ENCODE data around the gene RFFL. TPM values are rescaled to one million over a fixed set of nuclear protein-coding genes. Genes with fewer than 3 reads are reported as not detected.

The RFFL gene
- total and polyA plus RNA-seq, 9 of the 15 experiments (the other 6 are each of a cell fraction or from before 2014, with no cell fraction given), result 3.4 to 18.1 (median 12.8) TPM

DNA sequence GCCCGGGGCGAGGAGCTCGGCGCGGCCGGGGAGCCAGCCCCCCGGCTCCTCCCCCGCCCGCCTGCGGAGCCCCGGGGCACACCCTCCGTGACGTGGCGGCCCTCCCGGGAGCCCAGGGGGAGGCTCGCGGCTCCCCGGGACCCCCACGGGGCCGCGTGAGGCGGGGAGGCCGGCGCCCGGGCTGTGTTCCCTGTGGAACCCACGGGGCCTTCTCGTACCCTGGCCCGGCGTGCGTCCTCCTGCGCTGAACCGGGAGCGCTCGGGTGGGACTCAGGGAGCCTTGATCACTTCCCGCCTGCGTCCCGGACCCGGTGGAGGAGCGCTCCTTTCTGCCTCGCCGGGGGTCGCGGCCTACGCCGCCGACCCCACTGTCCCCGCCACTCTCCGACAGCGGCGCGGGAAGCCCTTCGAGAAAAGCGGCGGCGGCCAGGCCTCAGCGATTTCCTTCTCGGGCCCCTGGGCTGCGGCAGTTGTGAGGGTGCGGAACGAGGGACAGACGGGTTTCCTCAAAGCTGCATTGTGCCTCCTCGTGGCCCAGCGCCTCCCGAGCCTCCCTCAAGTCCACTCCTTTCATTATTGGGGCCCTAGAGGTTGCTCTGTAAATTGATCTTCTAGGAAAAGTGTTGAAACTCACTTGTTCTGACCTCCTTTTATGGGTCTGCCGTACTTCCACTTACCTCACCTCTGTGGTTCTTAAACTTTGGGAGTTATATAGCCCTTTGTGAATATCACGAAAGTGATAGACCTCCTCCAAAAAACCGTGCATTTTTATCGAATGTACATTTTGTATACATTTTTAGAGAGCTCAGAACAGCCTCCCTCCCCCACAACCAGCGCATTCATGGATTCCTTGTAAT lies 82.6 kb downstream of the RFFL start (continued):
- TF ChIP-seq, protein P1, sequence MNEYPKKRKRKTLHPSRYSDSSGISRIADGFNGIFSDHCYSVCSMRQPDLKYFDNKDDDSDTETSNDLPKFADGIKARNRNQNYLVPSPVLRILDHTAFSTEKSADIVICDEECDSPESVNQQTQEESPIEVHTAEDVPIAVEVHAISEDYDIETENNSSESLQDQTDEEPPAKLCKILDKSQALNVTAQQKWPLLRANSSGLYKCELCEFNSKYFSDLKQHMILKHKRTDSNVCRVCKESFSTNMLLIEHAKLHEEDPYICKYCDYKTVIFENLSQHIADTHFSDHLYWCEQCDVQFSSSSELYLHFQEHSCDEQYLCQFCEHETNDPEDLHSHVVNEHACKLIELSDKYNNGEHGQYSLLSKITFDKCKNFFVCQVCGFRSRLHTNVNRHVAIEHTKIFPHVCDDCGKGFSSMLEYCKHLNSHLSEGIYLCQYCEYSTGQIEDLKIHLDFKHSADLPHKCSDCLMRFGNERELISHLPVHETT (CRISPR knock-in tag; conservative IDR thresholded peaks at IDR 0.05 in 1 of 2, IDR thresholded peaks at IDR 0.05 in 1 of 2), result no peak
- TF ChIP-seq, protein P2, sequence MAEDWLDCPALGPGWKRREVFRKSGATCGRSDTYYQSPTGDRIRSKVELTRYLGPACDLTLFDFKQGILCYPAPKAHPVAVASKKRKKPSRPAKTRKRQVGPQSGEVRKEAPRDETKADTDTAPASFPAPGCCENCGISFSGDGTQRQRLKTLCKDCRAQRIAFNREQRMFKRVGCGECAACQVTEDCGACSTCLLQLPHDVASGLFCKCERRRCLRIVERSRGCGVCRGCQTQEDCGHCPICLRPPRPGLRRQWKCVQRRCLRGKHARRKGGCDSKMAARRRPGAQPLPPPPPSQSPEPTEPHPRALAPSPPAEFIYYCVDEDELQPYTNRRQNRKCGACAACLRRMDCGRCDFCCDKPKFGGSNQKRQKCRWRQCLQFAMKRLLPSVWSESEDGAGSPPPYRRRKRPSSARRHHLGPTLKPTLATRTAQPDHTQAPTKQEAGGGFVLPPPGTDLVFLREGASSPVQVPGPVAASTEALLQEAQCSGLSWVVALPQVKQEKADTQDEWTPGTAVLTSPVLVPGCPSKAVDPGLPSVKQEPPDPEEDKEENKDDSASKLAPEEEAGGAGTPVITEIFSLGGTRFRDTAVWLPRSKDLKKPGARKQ (CRISPR knock-in tag; IDR thresholded peaks at IDR 0.05), result no peak
- TF ChIP-seq HLTF (IDR thresholded peaks at IDR 0.05), result no peak
- TF ChIP-seq TAF1 (IDR thresholded peaks at IDR 0.05; ENCODE audit: control insufficient read depth, extremely low read depth, insufficient read depth, low read length, severe bottlenecking), result peak; percentile 69
- no peak for TF ChIP-seq TFAM (CRISPR knock-in tag; conservative IDR thresholded peaks at IDR 0.05)
- no peak for TF ChIP-seq ZNF583 (CRISPR knock-in tag; IDR thresholded peaks at IDR 0.05)
- no peak for TF ChIP-seq CCAR2 (IDR thresholded peaks at IDR 0.05; ENCODE audit: low read depth, low read length)
- TF ChIP-seq TBP (optimal IDR thresholded peaks at IDR 0.05; ENCODE audit: low read depth, low read length), result peak; percentile 64
- no peak for TF ChIP-seq BHLHE40 (IDR thresholded peaks at IDR 0.05; ENCODE audit: low read length)
- TF ChIP-seq, protein P3, sequence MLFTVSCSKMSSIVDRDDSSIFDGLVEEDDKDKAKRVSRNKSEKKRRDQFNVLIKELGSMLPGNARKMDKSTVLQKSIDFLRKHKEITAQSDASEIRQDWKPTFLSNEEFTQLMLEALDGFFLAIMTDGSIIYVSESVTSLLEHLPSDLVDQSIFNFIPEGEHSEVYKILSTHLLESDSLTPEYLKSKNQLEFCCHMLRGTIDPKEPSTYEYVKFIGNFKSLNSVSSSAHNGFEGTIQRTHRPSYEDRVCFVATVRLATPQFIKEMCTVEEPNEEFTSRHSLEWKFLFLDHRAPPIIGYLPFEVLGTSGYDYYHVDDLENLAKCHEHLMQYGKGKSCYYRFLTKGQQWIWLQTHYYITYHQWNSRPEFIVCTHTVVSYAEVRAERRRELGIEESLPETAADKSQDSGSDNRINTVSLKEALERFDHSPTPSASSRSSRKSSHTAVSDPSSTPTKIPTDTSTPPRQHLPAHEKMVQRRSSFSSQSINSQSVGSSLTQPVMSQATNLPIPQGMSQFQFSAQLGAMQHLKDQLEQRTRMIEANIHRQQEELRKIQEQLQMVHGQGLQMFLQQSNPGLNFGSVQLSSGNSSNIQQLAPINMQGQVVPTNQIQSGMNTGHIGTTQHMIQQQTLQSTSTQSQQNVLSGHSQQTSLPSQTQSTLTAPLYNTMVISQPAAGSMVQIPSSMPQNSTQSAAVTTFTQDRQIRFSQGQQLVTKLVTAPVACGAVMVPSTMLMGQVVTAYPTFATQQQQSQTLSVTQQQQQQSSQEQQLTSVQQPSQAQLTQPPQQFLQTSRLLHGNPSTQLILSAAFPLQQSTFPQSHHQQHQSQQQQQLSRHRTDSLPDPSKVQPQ (CRISPR knock-in tag; IDR thresholded peaks at IDR 0.05; ENCODE audit: borderline replicate concordance), result no peak
- TF ChIP-seq ARNT (IDR thresholded peaks at IDR 0.05), result no peak
- no peak for TF ChIP-seq ZNF551 (CRISPR knock-in tag; IDR thresholded peaks at IDR 0.05)
- TF ChIP-seq ZNF165 (CRISPR knock-in tag; IDR thresholded peaks at IDR 0.05; ENCODE audit: borderline replicate concordance), result no peak
- no peak for TF ChIP-seq ZC3H11A (IDR thresholded peaks at IDR 0.05; ENCODE audit: low read depth, low read length)
- TF ChIP-seq ZNF764 (CRISPR knock-in tag; IDR thresholded peaks at IDR 0.05; ENCODE audit: low read depth), result no peak
- TF ChIP-seq RBM15 (IDR thresholded peaks at IDR 0.05; ENCODE audit: insufficient read depth, low read length), result no peak
- TF ChIP-seq HDAC6 (IDR thresholded peaks at IDR 0.05; ENCODE audit: low read depth, low read length), result no peak
- no peak for TF ChIP-seq SRSF7 (optimal IDR thresholded peaks at IDR 0.05; ENCODE audit: low read depth, low read length)
- no peak for TF ChIP-seq OTX1 (CRISPR knock-in tag; IDR thresholded peaks at IDR 0.05)

Measured in K562 (cell line).